ENCODE results near the gene PIKFYVE.
"Not testable (repeated sequence)": the region's sequence is repeated elsewhere in the genome, so short reads cannot be mapped to it uniquely, and the experiment has no call there.

The PIKFYVE gene

DNA sequence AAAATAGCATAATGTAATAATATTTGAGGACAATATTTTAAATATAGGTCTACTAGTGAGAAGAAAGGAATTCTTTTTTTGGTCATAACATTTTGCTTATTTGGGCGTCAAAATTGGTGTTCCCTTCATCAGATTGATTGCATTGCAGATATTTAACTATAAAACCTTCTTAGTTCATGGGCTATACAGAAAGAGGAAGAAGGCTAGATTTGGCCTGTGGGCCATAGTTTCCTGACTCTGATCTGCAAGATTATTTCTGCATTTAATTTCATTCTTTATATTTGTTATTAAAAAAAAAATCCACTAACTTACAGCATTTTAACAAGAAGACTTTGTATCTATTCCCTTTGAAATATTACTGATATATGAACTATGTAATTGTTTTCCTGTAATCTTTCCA is 31.9 kb downstream of the PIKFYVE start:
- no peak for DNase-seq (ENCODE audit: low read depth in 4 of 4, low spot score in 1 of 4)

DNA sequence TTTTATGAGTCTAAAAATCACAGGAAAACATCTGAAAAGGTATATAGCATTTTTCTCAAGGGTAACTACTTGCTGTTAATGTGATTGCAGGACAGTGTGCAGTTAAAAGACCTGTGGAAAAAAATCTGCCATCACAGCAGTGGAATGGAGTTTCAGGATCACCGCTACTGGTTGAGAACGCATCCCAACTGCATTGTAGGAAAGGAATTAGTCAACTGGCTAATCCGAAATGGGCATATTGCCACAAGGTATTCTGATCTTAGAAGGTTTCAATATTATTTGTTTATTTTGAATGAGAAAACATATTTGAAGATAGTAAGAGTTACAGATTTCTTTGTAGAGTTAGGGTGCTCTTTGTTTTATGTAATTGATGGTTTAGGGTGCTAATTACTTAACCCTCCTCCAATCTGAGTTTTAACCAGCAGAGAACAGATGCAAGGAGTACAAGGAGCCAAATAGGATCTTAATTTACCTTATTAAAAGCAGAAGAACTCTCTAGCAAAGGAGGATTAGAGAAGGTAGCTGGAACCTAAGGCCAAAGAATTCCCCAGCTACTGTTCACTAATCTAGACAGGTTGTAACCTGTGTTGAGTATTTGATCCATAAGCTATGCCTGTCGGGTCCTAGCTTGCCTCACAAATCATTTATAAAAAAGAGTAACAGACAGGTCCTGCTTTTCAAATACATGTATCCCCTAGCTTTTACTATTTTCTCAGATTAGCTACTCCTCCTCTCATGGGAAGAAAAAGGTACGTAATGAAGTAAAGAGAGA is 35.0 kb downstream of the PIKFYVE start:
- no peak for DNase-seq (ENCODE audit: low read depth in 4 of 4, low spot score in 1 of 4)

DNA sequence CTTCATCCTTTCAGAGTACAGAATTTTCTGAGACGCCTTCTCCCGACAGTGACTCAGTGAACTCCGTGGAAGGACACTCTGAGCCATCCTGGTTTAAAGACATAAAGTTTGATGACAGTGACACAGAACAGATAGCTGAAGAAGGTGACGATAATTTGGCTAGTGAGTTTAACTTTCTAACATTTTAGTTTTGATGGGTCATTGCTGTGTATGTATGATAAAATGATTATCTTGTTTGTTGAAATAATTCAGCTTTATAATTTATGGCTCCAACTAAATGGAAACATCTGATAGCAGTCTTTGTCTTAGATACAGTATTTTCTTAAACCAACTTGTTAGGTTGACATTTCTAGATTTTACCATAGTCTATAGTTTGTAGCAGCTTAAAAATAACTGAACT is 38.1 kb downstream of the PIKFYVE start:
- DNase-seq (ENCODE audit: low read depth in 4 of 4, low spot score in 1 of 4): no peak

DNA sequence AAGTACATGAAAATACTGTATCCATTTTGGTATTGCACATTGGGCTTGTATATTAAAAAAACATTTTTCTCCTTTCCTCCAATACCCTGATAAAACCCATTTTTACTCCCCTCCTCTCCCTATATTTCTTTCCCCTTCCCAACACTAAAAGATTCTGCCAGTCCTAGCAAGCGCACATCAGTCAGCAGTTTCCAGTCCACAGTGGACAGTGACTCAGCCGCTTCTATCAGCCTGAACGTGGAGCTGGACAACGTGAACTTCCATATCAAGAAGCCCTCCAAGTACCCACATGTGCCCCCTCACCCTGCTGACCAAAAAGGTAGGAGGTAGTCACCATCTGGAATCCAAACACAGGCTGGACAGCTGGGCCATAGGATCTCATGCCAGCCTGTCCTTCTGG is 38.6 kb downstream of the PIKFYVE start:
- DNase-seq (ENCODE audit: low read depth in 4 of 4, low spot score in 1 of 4): no peak

DNA sequence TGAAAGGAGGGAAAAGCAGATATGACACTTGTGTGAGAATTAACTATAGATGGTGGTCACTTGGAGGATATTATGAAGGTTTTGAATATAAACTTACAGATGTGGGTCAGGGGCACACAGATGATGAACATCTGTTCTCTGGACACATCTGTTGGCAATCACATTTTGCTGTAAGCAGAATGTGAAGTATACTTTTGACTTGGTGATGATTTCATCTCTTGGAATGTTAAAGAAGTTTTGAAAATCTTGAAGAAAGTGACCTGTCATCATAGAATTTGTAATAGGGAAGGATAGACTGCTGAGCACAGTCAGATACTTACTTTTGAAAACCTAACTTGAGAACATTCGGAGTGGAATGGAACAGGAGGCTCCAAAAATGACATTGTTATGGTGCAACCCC is 40.2 kb downstream of the PIKFYVE start:
- DNase-seq (ENCODE audit: low read depth in 4 of 4, low spot score in 1 of 4): no peak

DNA sequence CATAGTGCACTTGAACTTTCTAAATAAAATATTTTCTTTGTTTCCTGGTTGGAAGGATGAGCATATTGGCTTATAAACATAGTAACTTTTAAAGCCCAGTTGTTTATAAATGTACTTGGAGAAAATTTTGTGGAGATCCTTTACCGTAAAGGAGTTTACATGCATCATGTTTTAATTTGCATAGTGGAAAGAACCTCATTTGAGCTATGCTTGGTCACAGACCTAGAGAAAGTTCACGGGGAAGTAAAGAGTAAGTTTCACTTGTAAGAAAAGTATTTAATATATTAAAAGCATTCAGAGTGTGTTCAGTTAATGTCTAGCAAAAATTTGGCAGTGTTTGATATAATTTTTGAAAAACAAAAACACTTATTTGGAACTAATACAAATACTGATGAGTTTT is 45.3 kb downstream of the PIKFYVE start:
- DNase-seq (ENCODE audit: low read depth in 4 of 4, low spot score in 1 of 4): no peak

DNA sequence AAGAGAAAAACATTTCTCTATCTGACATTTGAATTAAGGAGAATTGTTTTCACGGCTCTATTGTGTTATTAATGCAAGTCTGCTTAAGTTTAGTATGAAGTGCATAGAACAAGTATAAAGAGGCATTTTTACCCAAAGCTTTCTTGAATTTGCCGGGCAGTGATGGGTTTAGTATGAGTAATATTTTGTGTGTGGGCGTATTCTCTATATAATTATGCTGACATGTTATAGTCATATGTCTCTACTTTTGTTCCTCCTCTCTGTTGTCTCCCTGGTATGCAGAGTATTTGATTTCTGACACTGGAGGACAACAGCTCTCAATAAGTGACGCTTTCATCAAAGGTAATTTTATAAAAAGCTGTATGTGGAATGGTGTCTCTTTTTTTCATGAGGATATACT is 45.9 kb downstream of the PIKFYVE start:
- no peak for DNase-seq (ENCODE audit: low read depth in 4 of 4, low spot score in 1 of 4)

DNA sequence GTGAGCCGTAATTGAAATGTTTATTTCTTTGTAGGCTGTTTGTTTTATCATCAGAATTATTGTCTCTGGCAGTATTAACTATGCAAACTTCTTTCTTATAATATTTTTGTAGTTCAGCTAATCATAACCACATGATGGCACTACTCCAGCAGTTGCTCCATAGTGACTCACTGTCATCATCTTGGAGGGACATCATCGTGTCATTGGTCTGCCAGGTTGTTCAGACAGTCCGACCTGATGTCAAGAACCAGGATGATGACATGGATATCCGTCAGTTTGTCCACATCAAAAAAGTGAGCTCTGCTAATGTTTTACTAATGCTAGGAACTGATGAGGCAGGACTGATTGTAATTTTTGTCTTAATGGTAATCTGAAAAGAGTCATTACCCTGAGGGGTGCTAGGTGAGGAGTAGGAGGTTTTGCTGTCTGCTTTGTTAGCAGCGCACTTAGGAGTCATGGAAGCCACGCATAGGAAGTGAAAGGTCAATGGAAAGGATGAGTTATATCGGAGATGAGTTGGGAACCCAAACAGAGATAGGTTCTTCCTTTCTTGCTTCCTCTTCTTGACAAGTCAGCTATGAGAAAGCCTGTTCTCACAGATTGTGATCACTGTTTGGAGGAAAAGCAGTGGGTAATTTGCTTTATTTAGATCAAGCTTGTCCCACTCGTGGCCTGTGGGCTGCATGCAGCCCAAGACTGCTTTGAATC is 49.2 kb downstream of the PIKFYVE start:
- DNase-seq (ENCODE audit: low read depth in 4 of 4, low spot score in 1 of 4): no peak

DNA sequence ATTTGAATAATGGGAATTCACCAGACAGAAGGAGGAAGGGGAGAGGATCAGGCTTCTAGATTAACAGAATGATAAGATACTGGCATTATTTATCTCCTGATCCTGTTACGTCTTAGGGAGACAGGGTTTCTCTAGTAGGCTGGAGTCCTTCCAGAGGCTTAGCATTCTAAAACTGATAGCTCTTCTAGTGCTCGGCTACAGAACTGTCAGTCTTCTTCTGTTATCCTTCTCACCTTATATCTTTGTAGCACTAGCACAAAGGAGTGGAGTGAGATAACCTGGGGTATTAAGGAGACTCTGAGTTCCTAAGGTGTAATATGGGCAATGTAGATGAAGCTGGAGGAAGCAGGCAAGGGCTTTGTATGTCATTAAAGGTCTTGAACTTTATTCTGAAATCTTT is 52.1 kb downstream of the PIKFYVE start:
- no peak for DNase-seq (ENCODE audit: low read depth in 4 of 4, low spot score in 1 of 4)

DNA sequence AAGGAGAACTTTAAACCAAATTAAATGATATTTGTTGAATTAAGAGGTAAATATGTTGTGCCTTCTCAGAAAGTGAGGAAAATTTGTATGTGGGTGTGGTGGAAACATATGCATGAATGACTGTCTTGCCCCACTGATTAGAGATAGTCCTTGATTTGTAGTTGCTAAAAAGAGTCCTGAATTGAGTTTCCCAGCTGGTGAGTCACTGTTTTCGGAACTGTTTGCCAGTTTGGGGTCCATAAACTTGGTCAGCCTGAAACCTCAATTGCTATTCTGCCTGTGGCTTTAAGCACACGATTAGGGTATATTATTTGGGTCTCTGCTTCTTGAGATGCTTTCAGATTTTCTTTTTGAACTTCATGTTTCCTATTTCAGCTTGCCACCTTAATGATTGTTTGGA is 53.3 kb downstream of the PIKFYVE start:
- DNase-seq (ENCODE audit: low read depth in 4 of 4, low spot score in 1 of 4): no peak

DNA sequence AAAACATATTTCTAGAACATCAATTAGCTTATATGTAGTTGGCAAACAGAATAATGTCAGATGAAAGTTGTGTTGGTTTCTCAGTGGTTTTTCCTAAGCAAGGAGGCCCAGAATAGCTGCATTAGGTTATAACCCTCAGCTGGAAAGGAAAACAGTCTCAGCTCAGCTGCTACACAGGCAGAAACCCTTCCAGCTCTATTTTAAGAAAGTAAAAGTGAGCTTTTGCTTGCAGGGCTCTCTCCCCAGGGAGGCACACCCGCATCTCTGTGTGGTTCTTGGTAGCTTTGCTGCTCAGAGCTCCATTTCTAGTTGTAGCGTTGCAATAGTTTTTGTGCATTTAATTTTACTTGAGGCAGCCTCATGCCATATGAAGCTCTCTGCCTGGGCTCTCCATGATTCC is 54.6 kb downstream of the PIKFYVE start:
- DNase-seq (ENCODE audit: low read depth in 4 of 4, low spot score in 1 of 4): no peak

DNA sequence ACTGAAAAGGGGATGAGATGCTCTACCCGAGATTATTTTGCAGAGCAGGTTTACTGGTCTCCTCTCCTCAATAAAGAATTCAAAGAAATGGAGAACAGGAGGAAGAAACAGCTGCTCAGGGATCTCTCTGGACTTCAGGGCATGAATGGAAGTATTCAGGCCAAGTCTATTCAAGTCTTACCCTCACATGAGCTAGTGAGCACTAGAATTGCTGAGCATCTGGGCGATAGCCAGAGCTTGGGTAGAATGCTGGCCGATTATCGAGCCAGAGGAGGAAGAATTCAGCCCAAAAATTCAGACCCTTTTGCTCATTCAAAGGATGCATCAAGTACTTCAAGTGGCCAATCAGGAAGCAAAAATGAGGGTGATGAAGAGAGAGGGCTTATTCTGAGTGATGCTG is 60.0 kb downstream of the PIKFYVE start:
- no peak for DNase-seq (ENCODE audit: low read depth in 4 of 4, low spot score in 1 of 4)

DNA sequence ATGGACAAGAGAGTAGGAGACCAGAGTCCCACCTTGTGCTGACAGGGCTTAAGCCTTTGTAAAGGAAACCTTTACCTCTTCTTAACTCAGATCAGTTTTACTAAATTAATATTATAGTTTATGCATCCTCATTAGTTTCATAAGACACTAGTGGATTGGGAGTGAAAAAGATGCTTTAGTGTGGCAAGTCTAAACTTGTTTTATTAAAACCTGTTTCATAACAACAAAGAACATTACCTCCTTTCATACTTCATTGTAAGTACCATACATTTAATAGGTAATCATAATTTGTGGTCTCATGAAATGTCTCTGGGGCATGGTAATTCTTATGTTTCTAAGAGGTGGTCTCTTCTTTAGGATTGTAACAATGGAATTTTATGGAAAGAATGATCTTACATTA is 63.4 kb downstream of the PIKFYVE start:
- no peak for DNase-seq (ENCODE audit: low read depth in 4 of 4, low spot score in 1 of 4)

DNA sequence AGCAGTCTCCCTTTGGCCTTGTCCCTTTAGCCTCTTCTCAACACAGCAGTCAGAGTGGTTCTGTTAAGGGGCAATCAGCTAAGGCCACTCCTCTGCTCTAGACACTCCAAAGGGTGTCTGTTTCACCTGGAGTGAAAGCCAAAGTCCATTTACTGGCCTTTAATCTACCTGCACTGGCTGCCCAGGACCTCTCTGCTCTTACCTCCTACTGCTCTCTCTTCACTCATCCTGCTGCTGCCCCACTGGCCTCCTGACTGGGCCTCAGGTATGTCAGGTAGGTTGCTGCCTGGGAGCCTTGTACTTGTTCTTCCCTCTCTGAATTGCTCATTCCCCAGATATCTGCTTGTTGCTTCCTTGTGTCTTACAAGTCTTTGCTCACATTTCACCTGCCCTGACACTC is 68.2 kb downstream of the PIKFYVE start:
- no peak for DNase-seq (ENCODE audit: low read depth in 4 of 4, low spot score in 1 of 4)

DNA sequence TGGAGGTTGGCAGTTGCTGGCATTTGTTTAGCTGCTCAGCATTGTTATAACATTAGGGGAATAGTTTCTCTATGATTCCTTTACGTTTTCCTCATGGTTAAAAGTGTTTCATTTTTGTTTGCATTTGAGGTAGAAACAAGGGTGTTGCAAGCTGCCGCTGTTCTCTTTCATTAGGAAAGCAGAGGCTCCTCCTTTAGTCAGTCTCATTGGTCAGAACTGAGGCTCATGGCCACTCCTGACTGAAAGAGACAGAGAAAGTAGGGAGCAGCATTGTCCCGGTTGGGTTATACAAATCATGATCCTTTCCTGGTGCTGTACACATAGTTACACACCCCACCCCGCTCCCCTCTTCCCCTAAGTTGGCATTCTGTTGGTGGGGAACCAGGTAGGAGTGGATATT is 80.7 kb downstream of the PIKFYVE start:
- DNase-seq (ENCODE audit: low read depth in 4 of 4, low spot score in 1 of 4): no peak

DNA sequence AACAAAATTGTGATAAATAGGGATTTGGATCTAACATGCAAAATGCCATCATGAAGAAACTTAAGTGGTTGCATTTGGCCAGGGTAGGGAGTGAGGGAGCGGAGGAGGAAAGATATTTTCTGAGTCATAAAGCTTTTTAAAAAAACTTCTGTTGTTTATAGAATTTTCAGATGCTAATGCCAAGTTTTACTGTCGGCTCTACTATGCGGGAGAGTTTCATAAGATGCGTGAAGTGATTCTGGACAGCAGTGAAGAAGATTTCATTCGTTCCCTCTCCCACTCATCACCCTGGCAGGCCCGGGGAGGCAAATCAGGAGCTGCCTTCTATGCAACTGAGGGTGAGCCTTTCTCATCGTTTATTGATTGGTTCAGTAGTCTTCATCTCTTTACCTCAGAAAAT is 84.6 kb downstream of the PIKFYVE start:
- no peak for DNase-seq (ENCODE audit: low read depth in 4 of 4, low spot score in 1 of 4)

DNA sequence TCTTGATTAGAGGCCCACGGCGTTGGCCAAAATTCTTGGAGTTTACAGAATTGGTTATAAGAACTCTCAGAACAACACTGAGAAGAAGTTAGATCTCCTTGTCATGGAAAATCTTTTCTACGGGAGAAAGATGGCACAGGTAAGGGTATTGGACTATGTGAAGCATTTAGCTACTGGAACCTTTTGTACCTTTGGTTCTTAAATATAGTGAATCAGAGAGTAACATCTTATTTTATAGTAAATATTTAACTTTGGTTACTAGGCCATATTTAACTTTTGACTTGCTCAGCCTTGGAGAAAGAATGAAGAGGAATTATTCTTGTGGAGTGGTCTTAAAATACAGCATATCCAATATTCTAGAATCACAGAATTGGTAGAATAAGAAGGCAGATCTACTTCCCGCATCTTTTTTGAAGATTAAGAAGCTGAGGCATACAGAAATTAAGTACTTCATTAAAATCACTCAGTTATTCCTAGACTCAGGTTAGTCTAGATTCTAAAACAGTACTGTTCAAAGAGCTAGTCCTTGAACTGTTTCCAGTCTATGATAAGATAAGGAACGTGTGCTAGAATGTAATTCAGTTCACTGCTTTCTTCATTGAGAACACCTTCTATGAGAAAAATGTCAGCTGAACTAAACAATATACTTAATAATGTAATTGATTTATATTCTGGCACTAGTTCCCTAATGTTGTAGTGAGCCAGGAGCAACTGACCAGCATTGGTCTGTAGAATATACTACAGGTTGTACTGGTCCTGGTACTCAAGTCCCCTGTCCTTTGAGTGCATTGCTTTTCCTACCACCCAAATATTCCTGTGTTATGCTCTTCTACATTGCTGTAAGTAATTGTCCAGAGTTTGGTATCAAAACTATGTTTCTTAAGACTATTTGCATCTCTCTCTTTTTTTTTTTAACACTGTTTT is 86.9 kb downstream of the PIKFYVE start:
- DNase-seq (ENCODE audit: low read depth in 4 of 4, low spot score in 1 of 4): no peak

DNA sequence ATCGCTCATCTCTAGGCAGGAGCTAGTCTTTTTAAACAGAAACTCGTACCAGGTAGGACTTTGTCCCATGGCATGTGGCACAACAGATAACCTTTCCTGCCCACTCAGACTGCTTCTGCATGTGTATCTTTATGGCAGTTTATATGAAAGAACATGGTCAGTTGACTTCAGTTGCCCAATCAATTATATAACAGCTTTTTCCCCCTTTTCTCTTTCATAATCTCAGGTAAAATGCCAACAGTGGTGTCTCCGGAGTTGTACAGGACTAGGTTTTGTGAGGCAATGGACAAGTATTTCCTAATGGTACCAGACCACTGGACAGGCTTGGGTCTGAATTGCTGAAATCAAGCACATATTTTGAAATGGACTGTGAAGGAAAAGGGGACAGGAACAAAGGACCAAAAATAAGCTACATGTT is 88.9 kb downstream of the PIKFYVE start:
- DNase-seq (ENCODE audit: low read depth in 4 of 4, low spot score in 1 of 4): no peak

DNA sequence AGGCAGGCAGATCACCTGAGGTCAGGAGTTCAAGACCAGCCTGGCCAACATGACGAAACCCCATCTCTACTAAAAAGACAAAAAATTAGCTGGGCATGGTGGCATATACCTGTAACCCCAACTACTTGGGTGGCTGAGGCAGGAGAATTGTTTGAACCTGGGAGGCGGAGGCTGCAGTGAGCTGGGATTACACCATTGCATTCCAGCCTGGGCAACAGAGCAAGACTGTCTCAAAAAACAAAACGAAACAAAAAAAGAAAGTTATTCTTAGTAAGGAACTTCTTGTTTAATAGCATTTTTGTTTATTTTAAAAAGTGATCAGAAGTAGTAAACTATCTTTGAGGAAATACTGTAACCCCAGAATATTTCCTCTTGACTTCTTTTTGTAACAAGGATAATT is 90.4 kb downstream of the PIKFYVE start:
- not testable (repeated sequence) for DNase-seq (ENCODE audit: low read depth in 4 of 4, low spot score in 1 of 4)

DNA sequence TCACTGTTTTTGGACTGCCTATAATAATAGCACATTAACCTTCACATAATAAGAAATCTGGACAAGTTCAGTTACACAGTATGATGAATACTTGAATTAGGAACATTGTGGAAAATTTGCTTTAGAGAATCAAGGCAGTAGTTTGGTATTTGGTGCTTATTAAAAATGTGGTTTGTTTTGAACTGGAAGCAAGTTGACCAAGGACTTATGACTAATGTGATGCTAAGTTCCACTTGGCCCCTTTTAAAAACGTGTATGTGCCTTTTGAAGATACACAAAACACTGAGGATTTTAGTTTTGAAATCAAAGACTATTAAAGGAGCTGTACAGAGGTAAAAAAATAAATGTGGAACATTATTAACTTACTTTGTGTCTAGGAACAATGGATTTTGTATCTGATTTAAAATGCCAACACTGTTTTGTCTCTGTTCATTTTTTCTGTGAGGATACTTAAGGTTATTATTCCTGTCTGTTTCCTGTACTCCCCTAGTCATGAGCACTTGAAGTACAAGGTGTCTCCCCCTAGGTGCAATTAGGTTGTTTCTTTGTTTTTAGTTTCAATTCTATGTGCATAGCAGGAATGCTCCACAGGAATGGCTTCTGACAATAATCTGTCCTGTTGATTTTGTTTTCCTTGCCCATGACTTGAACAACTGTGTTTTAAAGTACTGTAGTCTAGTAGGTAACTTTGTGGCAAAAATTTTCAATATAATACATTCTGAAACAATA is 91.0 kb downstream of the PIKFYVE start:
- no peak for DNase-seq (ENCODE audit: low read depth in 4 of 4, low spot score in 1 of 4)

Measured in stimulated activated CD4-positive, alpha-beta T cell treated with anti-CD3 and anti-CD28 coated beads, Interleukin-1b, Interleukin-23, amount 100 ng/mL, for 24 hours (primary cell).